Thymus (tissue), 11 donors: ENCODE results near the gene BCO1. TPM values are rescaled to one million over a fixed set of nuclear protein-coding genes. Genes with fewer than 3 reads are reported as not detected.

ENCODE experiments used
- DNase-seq, 9 donors: peaks; one replicate each; pipeline ENCODE4 v3.0.0-alpha.2; 2013; ENCODE audit warnings: low spot score in 9 of 9, low read depth in 6 of 9, missing footprints in 1 of 9
- H3K27ac ChIP-seq, 2 donors: one replicate each; pipeline ENCODE4 v1.5.1; 2013; ENCODE audit warnings: control low read depth in 1 of 2, low read depth in 1 of 2, low read length in 1 of 2, mild to moderate bottlenecking in 1 of 2, moderate library complexity in 1 of 2
- H3K27me3 ChIP-seq, 2 donors: one replicate each; pipeline ENCODE4 v1.5.1; 2013; ENCODE audit warnings: low read length in 1 of 2; ENCODE audit not compliant: control insufficient read depth in 2 of 2, insufficient read depth in 1 of 2
- H3K36me3 ChIP-seq, 2 donors: one replicate each; pipeline ENCODE4 v1.5.1; 2013; ENCODE audit warnings: low read length in 1 of 2, mild to moderate bottlenecking in 1 of 2, moderate library complexity in 1 of 2; ENCODE audit not compliant: control insufficient read depth in 2 of 2, insufficient read depth in 2 of 2
- H3K4me1 ChIP-seq, 2 donors: one replicate each; pipeline ENCODE4 v1.5.1; 2013; ENCODE audit warnings: low read length in 2 of 2; ENCODE audit not compliant: control insufficient read depth in 2 of 2, insufficient read depth in 2 of 2
- H3K4me3 ChIP-seq, 2 donors: one replicate each; pipeline ENCODE4 v1.5.1; 2013; ENCODE audit warnings: low read length in 2 of 2, control low read depth in 1 of 2, mild to moderate bottlenecking in 1 of 2
- H3K9me3 ChIP-seq, 2 donors: one replicate each; pipeline ENCODE4 v1.5.1; 2013; ENCODE audit warnings: low read length in 1 of 2, mild to moderate bottlenecking in 1 of 2; ENCODE audit not compliant: control insufficient read depth in 2 of 2, insufficient read depth in 1 of 2
- WGBS: extraction: QIAGEN DNeasy Blood & Tissue Kit; methylation state at CpG from one replicate; pipeline ENCODE4 v1.1.7; 2013; 5-methylcytosine and 5-hydroxymethylcytosine counted together
- polyA plus RNA-seq: library from polyadenylated mRNA; stranded (reverse); fragments of 200-250 nt; gene quantifications from one replicate; pipeline ENCODE4 v1.2.3, GENCODE V29; 2013
- total RNA-seq: library from RNA; stranded (reverse); fragments of 120-200 nt; gene quantifications from one replicate; pipeline ENCODE4 v1.2.4, GENCODE V29; 2013
- donor health status: healthy.

Gene BCO1
- total and polyA plus RNA-seq, 2 donors = 0.14 to 1.2 TPM

GRCh38 chr16:81265052-81265451 is 26.6 kb downstream of the BCO1 start:
- Histone ChIP-seq H3K27me3 (no peaks in the 10 kb centered on the region), H3K9me3 (no peaks in the 10 kb centered on the region), H3K36me3 (no peaks in the 10 kb centered on the region), H3K27ac (no peak overlapping the region), H3K4me1 (peaks cover 0 to 5% of the 10 kb centered on the region in 2 donors), H3K4me3 (no peak overlapping the region)
- DNase-seq = no peak
- WGBS = 97% methylated on average over 2 of the region's 2 CpGs

GRCh38 chr16:81265658-81266451 is 27.4 kb downstream of the BCO1 start:
- no peak overlapping the region for H3K4me3 ChIP-seq
- H3K36me3 ChIP-seq = no peaks in the 10 kb centered on the region
- no peaks in the 10 kb centered on the region for H3K9me3 ChIP-seq
- DNase-seq = no peak
- H3K27me3 ChIP-seq = no peaks in the 10 kb centered on the region
- 90% methylated on average over 5 of the region's 5 CpGs for WGBS
- peaks cover 0 to 5% of the 10 kb centered on the region in 2 donors for H3K4me1 ChIP-seq
- no peak overlapping the region for H3K27ac ChIP-seq

GRCh38 chr16:81266680-81267095 is 28.2 kb downstream of the BCO1 start:
- DNase-seq = peak in 1 of 9 donors; percentile 5
- Histone ChIP-seq H3K27ac (no peak overlapping the region), H3K4me3 (no peak overlapping the region), H3K4me1 (peaks cover 0 to 5% of the 10 kb centered on the region in 2 donors), H3K27me3 (no peaks in the 10 kb centered on the region), H3K36me3 (no peaks in the 10 kb centered on the region), H3K9me3 (no peaks in the 10 kb centered on the region)
- WGBS = 27% methylated on average over 7 of the region's 7 CpGs

GRCh38 chr16:81268509-81268908 is 30.0 kb downstream of the BCO1 start:
- Histone ChIP-seq H3K27me3 (no peaks in the 10 kb centered on the region), H3K4me1 (peaks cover 0 to 5% of the 10 kb centered on the region in 2 donors), H3K4me3 (no peak overlapping the region), H3K36me3 (no peaks in the 10 kb centered on the region), H3K9me3 (no peaks in the 10 kb centered on the region), H3K27ac (no peak overlapping the region)
- 96% methylated on average over 5 of the region's 5 CpGs for WGBS
- no peak for DNase-seq

GRCh38 chr16:81273223-81273950 is 34.9 kb downstream of the BCO1 start:
- H3K4me1 ChIP-seq = no peaks in the 10 kb centered on the region
- no peak for DNase-seq
- H3K27ac ChIP-seq = no peak overlapping the region
- no peaks in the 10 kb centered on the region for H3K36me3 ChIP-seq
- no peak overlapping the region for H3K4me3 ChIP-seq
- no peaks in the 10 kb centered on the region for H3K9me3 ChIP-seq
- 82% methylated on average over 10 of the region's 10 CpGs for WGBS
- no peaks in the 10 kb centered on the region for H3K27me3 ChIP-seq

GRCh38 chr16:81275064-81275532 is 36.6 kb downstream of the BCO1 start:
- Histone ChIP-seq H3K27me3 (no peaks in the 10 kb centered on the region), H3K36me3 (no peaks in the 10 kb centered on the region), H3K27ac (no peak overlapping the region), H3K4me3 (no peak overlapping the region), H3K4me1 (no peaks in the 10 kb centered on the region), H3K9me3 (no peaks in the 10 kb centered on the region)
- WGBS = 95% methylated on average over 9 of the region's 9 CpGs
- DNase-seq = no peak

- no peak for DNase-seq
- Histone ChIP-seq H3K4me1 (no peaks in the 10 kb centered on the region), H3K36me3 (no peaks in the 10 kb centered on the region), H3K27ac (no peak overlapping the region), H3K27me3 (no peaks in the 10 kb centered on the region), H3K4me3 (no peak overlapping the region), H3K9me3 (no peaks in the 10 kb centered on the region)
- WGBS = 96% methylated on average over 9 of the region's 9 CpGs
These were observed 37.3 kb downstream of the BCO1 start for GRCh38 chr16:81275795-81276194.

GRCh38 chr16:81276323-81276722 is 37.8 kb downstream of the BCO1 start:
- H3K4me1 ChIP-seq = no peaks in the 10 kb centered on the region
- no peaks in the 10 kb centered on the region for H3K9me3 ChIP-seq
- no peak overlapping the region for H3K27ac ChIP-seq
- H3K36me3 ChIP-seq = no peaks in the 10 kb centered on the region
- no peak overlapping the region for H3K4me3 ChIP-seq
- H3K27me3 ChIP-seq = no peaks in the 10 kb centered on the region
- DNase-seq = no peak
- WGBS = 96% methylated on average over 3 of the region's 3 CpGs

- WGBS = 92% methylated on average over 6 of the region's 6 CpGs
- no peaks in the 10 kb centered on the region for H3K27me3 ChIP-seq
- no peaks in the 10 kb centered on the region for H3K4me1 ChIP-seq
- no peaks in the 10 kb centered on the region for H3K36me3 ChIP-seq
- no peak overlapping the region for H3K27ac ChIP-seq
- no peak for DNase-seq
- H3K9me3 ChIP-seq = peaks cover 0 to 2% of the 10 kb centered on the region in 2 donors
- H3K4me3 ChIP-seq = no peak overlapping the region
These were observed 39.1 kb downstream of the BCO1 start for GRCh38 chr16:81277541-81278080.
